B cell (primary cell): Measurements from ENCODE around the gene ABL1. TPM values are rescaled to one million over a fixed set of nuclear protein-coding genes. Genes with fewer than 3 reads are reported as not detected.

Experiments used
- ATAC-seq: fragments of 200-7000 bp; cut with Tn5 transposase; one replicate; pipeline ENCODE4 v1.10.0; 2021; ENCODE audit warnings: low read depth, mild to moderate bottlenecking, moderate number of reproducible peaks, moderate library complexity
- CTCF ChIA-PET: fragments of 350-600 bp; sonication (Branson Sonifier 250); formaldehyde crosslinking; loops from one replicate; lab custom pipeline; 2021; ENCODE audit warnings: antibody characterized with exemption, inconsistent platforms; lab: Charles Lee
- POLR2A ChIA-PET: fragments of 350-600 bp; sonication (Branson Sonifier 250); formaldehyde crosslinking; loops from one replicate; lab custom pipeline; 2021; ENCODE audit warnings: antibody characterized with exemption; lab: Charles Lee
- DNase-seq: peaks from one replicate; pipeline ENCODE4 v3.0.0; 2013
- H2AFZ ChIP-seq: 2 replicates; pipeline ENCODE4 v1.6.1; 2012; ENCODE audit warnings: mild to moderate bottlenecking, low read depth, low read length; ENCODE audit not compliant: insufficient read depth, poor library complexity, severe bottlenecking
- H3K27ac ChIP-seq, 2 donors: 1 replicate in 1 of 2; 2 replicates in 1 of 2; pipeline ENCODE4 v1.5.1; 2012 to 2013; ENCODE audit warnings: low read length in 2 of 2, mild to moderate bottlenecking in 2 of 2, moderate library complexity in 1 of 2
- H3K27me3 ChIP-seq, 4 experiments: fragments of 200-600 bp in 1 of 4; sonication (generic) in 1 of 4; replicated peaks in 1 of 4; 1 replicate in 2 of 4; 2 replicates in 2 of 4; pipeline versions ENCODE4 v1.6.1 to v1.7.0; 2013 to 2016; ENCODE audit warnings: low read length in 3 of 4, mild to moderate bottlenecking in 2 of 4, mixed read lengths in 1 of 4, moderate library complexity in 1 of 4; ENCODE audit not compliant: insufficient read depth in 4 of 4, control insufficient read depth in 3 of 4; ENCODE audit errors: control extremely low read depth in 1 of 4
- H3K36me3 ChIP-seq, 2 experiments: replicated peaks in 1 of 2; 1 replicate in 1 of 2; 2 replicates in 1 of 2; pipeline versions ENCODE4 v1.6.1 to v1.7.1; 2013; ENCODE audit warnings: low read length in 1 of 2; ENCODE audit not compliant: insufficient read depth in 2 of 2, control insufficient read depth in 1 of 2; ENCODE audit errors: control extremely low read depth in 1 of 2, extremely low read depth in 1 of 2
- H3K4me1 ChIP-seq, 2 donors: fragments of 200-600 bp in 1 of 2; sonication (generic) in 1 of 2; 1 replicate in 1 of 2; 2 replicates in 1 of 2; pipeline versions ENCODE4 v1.5.1 to v1.6.1; 2013 to 2017; ENCODE audit warnings: low read length in 2 of 2; ENCODE audit not compliant: control insufficient read depth in 2 of 2, insufficient read depth in 2 of 2
- H3K4me2 ChIP-seq: replicated peaks from 2 replicates; pipeline ENCODE3; 2012; ENCODE audit warnings: mild to moderate bottlenecking, low read depth, low read length; ENCODE audit not compliant: poor library complexity, severe bottlenecking
- H3K4me3 ChIP-seq, 5 experiments: fragments of 200-600 bp in 1 of 5; sonication (generic) in 1 of 5; 1 replicate in 3 of 5; 2 replicates in 2 of 5; pipeline versions ENCODE4 v1.5.1 to v1.7.0; 2011 to 2016; ENCODE audit warnings: low read length in 4 of 5, mild to moderate bottlenecking in 4 of 5, low read depth in 2 of 5, control low read depth in 1 of 5, moderate library complexity in 1 of 5; ENCODE audit not compliant: insufficient read depth in 1 of 5; ENCODE audit errors: control extremely low read depth in 1 of 5, extremely low read depth in 1 of 5
- H3K79me2 ChIP-seq: fragments of 200-600 bp; sonication (generic); one replicate; pipeline ENCODE4 v1.6.0; 2016; ENCODE audit warnings: low read length; ENCODE audit not compliant: control insufficient read depth, insufficient read depth
- H3K9ac ChIP-seq: fragments of 200-600 bp; sonication (generic); 2 replicates; pipeline ENCODE4 v1.6.1; 2017; ENCODE audit warnings: mild to moderate bottlenecking, low read length, moderate library complexity
- H3K9me3 ChIP-seq, 3 donors: one replicate each; pipeline versions ENCODE4 v1.6.1 to v1.7.1; 2013; ENCODE audit warnings: low read length in 2 of 3; ENCODE audit not compliant: control insufficient read depth in 2 of 3, insufficient read depth in 1 of 3; ENCODE audit errors: control extremely low read depth in 1 of 3
- H4K20me1 ChIP-seq: 2 replicates; pipeline ENCODE4 v1.6.0; 2012; ENCODE audit warnings: mild to moderate bottlenecking, low read length; ENCODE audit not compliant: insufficient read depth, control insufficient read depth, poor library complexity, severe bottlenecking
- H3K27ac Mint-ChIP-seq: one replicate; pipeline ENCODE4 v1.8.0; 2021; ENCODE audit warnings: mixed read lengths
- H3K27me3 Mint-ChIP-seq: one replicate; pipeline ENCODE4 v1.8.0; 2021; ENCODE audit warnings: mixed read lengths
- H3K4me1 Mint-ChIP-seq: one replicate; pipeline ENCODE4 v1.8.0; 2021; ENCODE audit warnings: mixed read lengths
- H3K4me3 Mint-ChIP-seq: one replicate; pipeline ENCODE4 v1.8.0; 2021; ENCODE audit warnings: mixed read lengths
- H3K9me3 Mint-ChIP-seq: one replicate; pipeline ENCODE4 v1.8.0; 2022; ENCODE audit warnings: mixed read lengths; ENCODE audit not compliant: insufficient read depth
- EZH2 ChIP-seq: IDR thresholded peaks from 2 replicates; pipeline ENCODE4 v1.6.1; 2012; ENCODE audit warnings: borderline replicate concordance, low read depth, mild to moderate bottlenecking, moderate library complexity, low read length; ENCODE audit not compliant: insufficient read depth, poor library complexity, severe bottlenecking
- WGBS: methylation state at CpG from one replicate; pipeline ENCODE4 v1.1.5; 2013; ENCODE audit warnings: missing lambda C conversion rate; ENCODE audit not compliant: insufficient coverage; 5-methylcytosine and 5-hydroxymethylcytosine counted together
- intact Hi-C: fragments of 100-400 bp; cut with micrococcal nuclease; formaldehyde crosslinking; loops from one replicate; pipeline ENCODE4 v1.10.0; 2022
- polyA plus RNA-seq: library from polyadenylated mRNA; depleted of rRNA; stranded (reverse); fragments of >200 nt; gene quantifications from 2 replicates; pipeline ENCODE4 v1.2.3, GENCODE V29; 2012
- total RNA-seq, 2 donors: library from RNA; stranded (reverse); fragments of 120-200 nt in 1 of 2; gene quantifications; 1 replicate in 1 of 2; 2 replicates in 1 of 2; pipeline versions ENCODE4 v1.2.3 to v1.2.4, GENCODE V29; 2013 to 2022
- TF ChIP-seq, protein P1 (sequence below): fragments of 200-600 bp; IDR thresholded peaks from one replicate; pipeline ENCODE4 v1.8.0; 2022; ENCODE audit warnings: antibody characterized with exemption, mild to moderate bottlenecking

ABL1 gene
- total and polyA plus RNA-seq, 2 donors (not counting 1 experiment from before 2014, with no cell fraction given): 11.9 to 46.0 TPM

DNA sequence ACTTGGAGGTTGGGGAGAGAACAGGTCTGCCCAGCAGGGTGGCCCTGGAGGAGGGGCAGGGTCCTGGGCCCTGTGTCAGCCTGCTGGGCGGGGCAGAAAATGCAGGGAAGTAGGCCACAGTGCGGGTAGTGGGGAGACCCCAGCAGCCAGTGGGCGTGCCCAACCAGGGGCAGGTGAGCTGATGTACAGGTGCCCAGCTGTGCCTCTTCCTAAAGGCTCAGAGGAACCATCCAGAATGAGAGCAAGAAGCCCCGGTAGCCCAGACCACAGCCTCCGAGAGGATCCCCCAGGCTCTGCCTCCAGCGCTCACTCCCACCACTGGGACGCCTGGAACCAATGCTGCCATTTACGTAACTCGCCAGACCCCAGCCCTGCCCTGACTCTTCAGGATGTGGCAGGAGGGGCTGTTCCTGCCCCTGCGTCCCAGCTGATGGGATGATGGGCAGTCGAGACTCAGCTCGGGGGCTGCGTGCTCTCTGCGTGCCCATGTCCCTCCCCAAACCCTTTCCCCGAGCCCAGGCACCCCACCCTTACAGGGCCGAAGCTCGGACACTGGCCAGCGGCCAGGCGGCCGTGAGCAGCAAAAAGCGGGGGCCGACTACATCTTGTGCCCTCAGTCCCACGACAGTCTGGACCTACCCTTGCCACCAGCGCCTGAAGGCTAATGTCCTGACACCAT is 79.5 kb downstream of the ABL1 start:
- Histone ChIP-seq H3K79me2 (no peaks in the 10 kb centered on the region), H3K4me1 (no peaks in the 10 kb centered on the region), H3K9ac (no peak overlapping the region), H3K9me3 (no peaks in the 10 kb centered on the region), H3K4me2 (no peak overlapping the region), H4K20me1 (no peaks in the 10 kb centered on the region), H3K27me3 (no peaks in the 10 kb centered on the region), H3K36me3 (no peaks in the 10 kb centered on the region), H3K4me3 (no peak overlapping the region), H3K27ac (no peak overlapping the region), H2AFZ (no peak overlapping the region)
- ChIA-PET POLR2A (no interaction called here), CTCF (no interaction called here)
- DNase-seq: no peak
- ATAC-seq: no peak
- WGBS: 73% methylated on average over 24 of the region's 24 CpGs
- Mint-ChIP-seq H3K9me3 (no peaks in the 10 kb centered on the region), H3K4me1 (no peaks in the 10 kb centered on the region), H3K4me3 (no peak overlapping the region), H3K27me3 (peaks cover 2% of the 10 kb centered on the region), H3K27ac (no peak overlapping the region)
- intact Hi-C loops: no loop called here
- no peak for TF ChIP-seq EZH2
- TF ChIP-seq, protein P1, sequence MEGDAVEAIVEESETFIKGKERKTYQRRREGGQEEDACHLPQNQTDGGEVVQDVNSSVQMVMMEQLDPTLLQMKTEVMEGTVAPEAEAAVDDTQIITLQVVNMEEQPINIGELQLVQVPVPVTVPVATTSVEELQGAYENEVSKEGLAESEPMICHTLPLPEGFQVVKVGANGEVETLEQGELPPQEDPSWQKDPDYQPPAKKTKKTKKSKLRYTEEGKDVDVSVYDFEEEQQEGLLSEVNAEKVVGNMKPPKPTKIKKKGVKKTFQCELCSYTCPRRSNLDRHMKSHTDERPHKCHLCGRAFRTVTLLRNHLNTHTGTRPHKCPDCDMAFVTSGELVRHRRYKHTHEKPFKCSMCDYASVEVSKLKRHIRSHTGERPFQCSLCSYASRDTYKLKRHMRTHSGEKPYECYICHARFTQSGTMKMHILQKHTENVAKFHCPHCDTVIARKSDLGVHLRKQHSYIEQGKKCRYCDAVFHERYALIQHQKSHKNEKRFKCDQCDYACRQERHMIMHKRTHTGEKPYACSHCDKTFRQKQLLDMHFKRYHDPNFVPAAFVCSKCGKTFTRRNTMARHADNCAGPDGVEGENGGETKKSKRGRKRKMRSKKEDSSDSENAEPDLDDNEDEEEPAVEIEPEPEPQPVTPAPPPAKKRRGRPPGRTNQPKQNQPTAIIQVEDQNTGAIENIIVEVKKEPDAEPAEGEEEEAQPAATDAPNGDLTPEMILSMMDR: no peak

DNA sequence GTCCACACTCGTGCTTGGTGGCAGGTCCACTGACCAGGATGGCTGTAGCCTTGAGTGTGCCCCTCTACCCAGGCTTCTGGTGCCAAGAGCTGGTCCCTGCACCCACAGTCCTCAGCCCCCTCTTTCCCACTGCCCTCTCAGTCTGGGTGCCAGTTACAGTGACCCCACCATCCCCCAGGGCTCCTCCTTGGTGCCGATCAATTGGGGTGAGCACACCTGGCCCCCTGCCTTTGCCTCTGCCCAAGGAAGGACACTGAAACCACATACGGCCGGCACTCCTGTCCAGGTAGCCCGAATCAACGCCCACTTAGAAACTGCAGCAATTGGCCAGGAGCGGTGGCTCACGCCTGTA is 80.0 kb downstream of the ABL1 start:
- no peaks in the 10 kb centered on the region for H3K27me3 ChIP-seq

More for the DNA sequence above, 80.0 kb downstream of the ABL1 start:
- no peak overlapping the region for H2AFZ ChIP-seq
- H3K36me3 ChIP-seq: no peaks in the 10 kb centered on the region
- H3K4me3 ChIP-seq: no peak overlapping the region
- POLR2A ChIA-PET: no interaction called here
- no peak overlapping the region for H3K27ac Mint-ChIP-seq
- TF ChIP-seq, protein P1: no peak
- no peak for TF ChIP-seq EZH2
- H3K4me2 ChIP-seq: no peak overlapping the region
- no peaks in the 10 kb centered on the region for H3K4me1 ChIP-seq
- H3K9ac ChIP-seq: no peak overlapping the region
- CTCF ChIA-PET: no interaction called here
- H3K27ac ChIP-seq: no peak overlapping the region
- no peak overlapping the region for H3K4me3 Mint-ChIP-seq
- H3K9me3 ChIP-seq: no peaks in the 10 kb centered on the region
- intact Hi-C loops: no loop called here
- peaks cover 2% of the 10 kb centered on the region for H3K27me3 Mint-ChIP-seq
- H3K79me2 ChIP-seq: no peaks in the 10 kb centered on the region
- ATAC-seq (no peak), DNase-seq (no peak)
- H3K9me3 Mint-ChIP-seq: no peaks in the 10 kb centered on the region
- 80% methylated on average over 8 of the region's 8 CpGs for WGBS
- no peaks in the 10 kb centered on the region for H4K20me1 ChIP-seq
- H3K4me1 Mint-ChIP-seq: no peaks in the 10 kb centered on the region
